GM21367 (cell line): ENCODE results near the gene NXN.
"Not testable (repeated sequence)": the region's sequence is repeated elsewhere in the genome, so short reads cannot be mapped to it uniquely, and the experiment has no call there.

Source experiments
- ATAC-seq: cut with Tn5 transposase; IDR thresholded peaks from one replicate; pipeline ENCODE4 v1.9.1; 2021; ENCODE audit not compliant: unreplicated experiment

Gene NXN

DNA sequence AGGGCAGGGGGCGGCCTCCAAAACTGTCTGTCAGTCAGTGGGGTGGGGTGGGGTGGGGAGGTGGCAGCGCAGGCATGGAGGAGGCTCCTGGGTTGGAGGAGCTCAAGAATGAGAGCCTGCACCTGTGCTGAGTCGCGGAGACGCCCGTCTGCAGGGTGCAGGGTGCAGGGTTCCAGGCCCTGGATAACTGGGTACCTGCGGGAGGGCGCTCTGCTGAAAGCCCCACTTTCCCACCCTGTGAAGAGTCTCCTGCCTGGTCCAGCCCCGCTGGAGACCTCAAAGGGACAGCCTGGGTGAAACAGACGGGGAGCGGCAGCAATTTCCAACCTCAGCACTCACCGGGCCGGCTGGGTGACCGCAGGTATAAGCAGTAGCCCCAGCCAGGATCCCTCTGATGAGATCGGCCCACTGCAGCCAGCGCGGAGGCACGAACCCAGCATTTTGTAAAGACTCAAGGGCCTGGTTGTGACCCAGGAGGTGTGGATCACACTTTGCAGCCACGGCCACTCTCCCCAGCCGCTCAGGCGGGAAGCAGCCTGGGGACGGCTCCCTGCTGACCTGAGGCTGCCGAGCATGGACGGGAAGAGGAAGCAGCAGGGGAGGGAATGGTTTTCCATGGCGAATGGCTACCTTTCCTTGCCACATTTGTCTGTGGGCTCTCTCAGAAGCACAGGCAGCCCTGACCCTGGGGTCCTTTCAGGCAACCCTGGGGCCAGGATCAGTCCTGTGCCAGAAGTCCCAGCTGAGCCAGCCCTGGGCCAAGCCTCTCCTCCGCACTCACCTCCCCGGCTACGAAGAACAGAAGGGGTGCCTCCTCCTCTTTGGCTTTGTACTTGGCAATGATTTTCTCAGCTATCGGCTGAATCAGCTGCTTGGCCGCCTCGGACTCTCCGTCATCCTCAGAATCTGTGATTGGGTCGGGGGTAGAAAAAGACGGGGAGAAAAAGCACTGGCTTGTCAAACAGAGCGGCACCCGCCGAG is 176.4 kb downstream of the NXN start:
- no peak for ATAC-seq

DNA sequence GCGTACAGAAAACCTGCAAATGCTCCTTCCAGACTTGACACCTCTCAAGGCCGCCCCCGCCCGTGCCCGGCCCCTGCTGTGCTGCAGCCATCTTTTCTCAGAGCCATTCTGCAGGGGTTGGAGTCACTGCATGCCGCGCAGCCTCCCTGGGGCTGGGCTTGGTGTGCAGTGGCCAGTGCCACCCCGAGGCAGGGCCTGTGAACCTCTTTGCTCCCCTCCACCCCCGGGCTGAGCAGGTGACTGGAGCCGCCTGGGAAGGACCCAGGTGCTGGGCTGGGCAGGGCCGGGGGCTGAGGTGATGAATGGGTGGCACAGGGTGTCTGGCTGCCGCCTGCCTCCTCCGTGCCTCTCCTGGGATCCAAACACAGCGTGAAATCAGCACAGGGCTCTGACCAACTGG is 177.1 kb downstream of the NXN start:
- ATAC-seq = no peak

DNA sequence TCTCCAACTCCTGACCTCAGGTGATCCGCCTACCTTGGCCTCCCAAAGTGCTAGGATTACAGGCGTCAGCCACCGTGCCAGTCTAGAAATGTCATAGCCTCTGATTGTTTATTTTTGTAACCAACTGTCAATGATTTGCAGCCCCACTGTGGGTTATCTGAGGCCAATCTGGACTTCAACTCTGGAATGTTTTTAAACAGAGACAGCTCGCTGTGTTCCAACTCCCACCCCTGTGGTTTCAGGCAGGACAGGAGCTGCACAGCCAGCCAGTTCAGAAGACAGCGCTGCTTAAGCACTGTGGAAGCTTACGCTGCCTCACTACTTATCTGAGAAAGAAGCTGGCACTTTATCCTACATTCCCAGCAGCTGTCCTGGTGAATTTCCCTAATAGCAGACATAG is 177.9 kb downstream of the NXN start:
- ATAC-seq = no peak

GRCh38 chr17:800446-801242 is 178.9 kb downstream of the NXN start:
- no peak for ATAC-seq

DNA sequence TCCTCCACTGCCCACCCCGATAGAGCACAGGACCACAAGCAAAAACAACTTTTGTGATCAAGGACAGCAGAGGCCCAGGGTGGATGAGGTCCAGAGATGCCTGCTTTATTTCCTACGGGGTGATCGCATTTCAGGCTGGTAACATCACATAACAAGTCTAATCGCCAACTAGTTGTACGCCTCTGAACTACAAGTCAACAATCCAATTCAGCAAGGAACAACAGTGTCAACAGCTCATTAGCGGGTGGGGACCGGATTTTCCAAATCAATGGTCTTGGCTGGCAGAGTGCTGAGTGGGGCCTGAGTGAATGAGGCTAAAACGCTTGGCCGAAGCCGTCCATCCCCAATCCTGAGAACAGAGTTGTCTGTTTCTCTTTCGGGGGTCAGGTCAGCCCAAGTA is 180.3 kb downstream of the NXN start:
- ATAC-seq = no peak

GRCh38 chr17:798246-798645 is 181.3 kb downstream of the NXN start:
- ATAC-seq = no peak

GRCh38 chr17:797236-797840 is 182.2 kb downstream of the NXN start:
- no peak for ATAC-seq

DNA sequence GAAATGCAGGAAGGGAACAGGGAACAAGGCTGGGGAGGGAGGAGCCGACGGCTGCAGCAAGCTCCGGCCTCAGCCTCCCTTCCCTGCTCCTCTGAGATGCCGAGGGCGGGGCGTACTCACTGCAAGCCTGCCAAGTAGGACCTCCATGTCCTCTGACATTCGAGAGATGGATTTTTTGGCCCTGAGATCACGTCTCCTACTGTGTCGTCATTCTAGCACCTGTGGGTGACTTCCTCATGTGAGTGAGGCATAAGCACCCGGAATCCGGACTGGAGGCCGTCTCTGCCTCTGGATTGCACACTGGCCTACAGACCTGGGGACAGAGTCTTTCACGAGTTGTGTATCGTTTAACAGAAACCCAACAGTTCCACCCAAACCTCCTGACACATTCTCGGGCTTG is 183.0 kb downstream of the NXN start:
- ATAC-seq = no peak

- ATAC-seq = no peak
Measured at GRCh38 chr17:795721-796120, 183.9 kb downstream of the NXN start.

- no peak for ATAC-seq
Measured at GRCh38 chr17:795276-795675, 184.3 kb downstream of the NXN start.

GRCh38 chr17:794876-795275 is 184.7 kb downstream of the NXN start:
- ATAC-seq = no peak

DNA sequence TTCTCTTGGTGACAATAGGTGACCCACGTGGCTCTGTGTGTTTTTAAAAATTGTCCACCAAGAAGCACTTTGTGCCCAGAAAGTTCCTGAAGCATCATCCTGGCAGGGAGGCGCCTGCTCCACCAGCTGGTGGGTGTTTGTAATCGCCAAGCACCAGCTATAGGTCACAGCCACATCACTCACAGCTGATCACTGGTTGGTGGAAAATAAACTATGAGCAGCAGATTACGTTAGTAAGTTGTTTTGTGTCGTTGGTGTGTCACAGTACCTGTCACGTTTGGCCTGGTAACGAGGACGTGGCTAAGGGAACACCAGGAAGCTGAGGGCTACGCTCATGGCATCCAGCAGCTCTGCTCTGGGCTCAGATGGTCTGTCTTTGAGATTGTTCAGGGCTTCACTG is 187.3 kb downstream of the NXN start:
- ATAC-seq = no peak

DNA sequence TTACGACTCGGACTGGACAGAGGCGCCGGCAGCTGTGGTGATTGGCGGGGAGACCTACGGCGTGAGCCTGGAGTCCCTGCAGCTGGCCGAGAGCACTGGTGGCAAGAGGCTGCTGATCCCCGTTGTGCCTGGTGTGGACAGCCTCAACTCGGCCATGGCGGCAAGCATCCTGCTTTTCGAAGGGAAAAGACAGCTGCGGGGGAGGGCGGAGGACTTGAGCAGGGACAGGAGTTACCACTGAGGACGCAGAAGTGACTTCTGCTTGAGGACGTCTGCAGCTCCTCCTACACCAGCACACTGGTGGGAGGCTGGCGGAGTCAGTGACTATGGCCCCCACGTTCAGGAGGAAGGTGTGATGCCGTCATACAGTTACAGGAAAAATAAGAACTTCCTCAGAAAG is 187.7 kb downstream of the NXN start:
- ATAC-seq = no peak

- not testable (repeated sequence) for ATAC-seq
Measured at GRCh38 chr17:790874-791247, 188.7 kb downstream of the NXN start.

- not testable (repeated sequence) for ATAC-seq
Measured at GRCh38 chr17:789931-790873, 189.4 kb downstream of the NXN start.

GRCh38 chr17:789160-789840 is 190.3 kb downstream of the NXN start:
- ATAC-seq = no peak

DNA sequence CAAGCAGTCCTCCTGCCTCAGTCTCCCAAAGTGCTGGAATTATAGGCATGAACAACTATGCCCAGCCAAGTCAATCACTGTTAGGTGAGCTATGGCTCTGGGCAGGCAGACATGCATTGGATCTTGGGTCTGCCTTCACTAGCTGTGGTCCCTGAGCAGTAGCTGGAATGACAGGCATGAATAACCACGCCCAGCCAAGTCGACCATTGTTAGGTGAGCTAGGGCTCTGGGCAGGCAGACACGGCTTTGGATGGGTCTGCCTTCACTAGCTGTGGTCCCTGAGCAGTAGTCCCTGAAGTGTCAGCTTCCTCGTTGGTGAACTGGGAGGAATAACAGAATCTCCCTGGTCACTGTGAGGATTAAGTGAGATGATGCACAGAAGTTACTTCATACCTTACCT is 191.0 kb downstream of the NXN start:
- no peak for ATAC-seq

- ATAC-seq = no peak
Measured at GRCh38 chr17:787641-788221, 191.8 kb downstream of the NXN start.

GRCh38 chr17:785901-786300 is 193.7 kb downstream of the NXN start:
- not testable (repeated sequence) for ATAC-seq

- ATAC-seq = no peak
Measured at GRCh38 chr17:784143-784542, 195.4 kb downstream of the NXN start.
